IMR-90 (cell line): ENCODE results near the gene VAV3.

Experiments used
- CEBPB ChIP-seq: IDR thresholded peaks from 2 replicates; pipeline ENCODE4 v1.6.1; 2012; ENCODE audit warnings: low read depth, low read length, improper control_type of control experiment
- MAZ ChIP-seq: IDR thresholded peaks from 2 replicates; pipeline ENCODE4 v1.6.1; 2012; ENCODE audit warnings: low read depth, mild to moderate bottlenecking, low read length, improper control_type of control experiment, moderate library complexity, borderline replicate concordance
- MXI1 ChIP-seq: IDR thresholded peaks from 2 replicates; pipeline ENCODE4 v1.6.1; 2012; ENCODE audit warnings: low read depth, mild to moderate bottlenecking, low read length, moderate library complexity, borderline replicate concordance
- POLR2A ChIP-seq: IDR thresholded peaks from 2 replicates; pipeline ENCODE4 v1.6.1; 2012; ENCODE audit warnings: mild to moderate bottlenecking, low read depth, low read length
- RAD21 ChIP-seq: IDR thresholded peaks from 2 replicates; pipeline ENCODE4 v1.6.1; 2012; ENCODE audit warnings: low read length, improper control_type of control experiment
- RFX5 ChIP-seq: IDR thresholded peaks from 2 replicates; pipeline ENCODE4 v1.8.0; 2012; ENCODE audit warnings: low read depth, mild to moderate bottlenecking, low read length, moderate library complexity
- SMC3 ChIP-seq: fragments of 150-350 bp; IDR thresholded peaks from 2 replicates; pipeline ENCODE4 v1.6.1; 2016; ENCODE audit warnings: low read depth, mild to moderate bottlenecking, antibody characterized with exemption, low read length, moderate library complexity
- TF ChIP-seq, protein P1 (sequence below): conservative IDR thresholded peaks from 2 replicates; pipeline ENCODE4 v1.5.1; 2012; ENCODE audit warnings: mild to moderate bottlenecking, low read depth, low read length, improper control_type of control experiment

GRCh38 chr1:107523736-107524135 lies 441.2 kb downstream of the VAV3 start:
- TF ChIP-seq, protein P1, sequence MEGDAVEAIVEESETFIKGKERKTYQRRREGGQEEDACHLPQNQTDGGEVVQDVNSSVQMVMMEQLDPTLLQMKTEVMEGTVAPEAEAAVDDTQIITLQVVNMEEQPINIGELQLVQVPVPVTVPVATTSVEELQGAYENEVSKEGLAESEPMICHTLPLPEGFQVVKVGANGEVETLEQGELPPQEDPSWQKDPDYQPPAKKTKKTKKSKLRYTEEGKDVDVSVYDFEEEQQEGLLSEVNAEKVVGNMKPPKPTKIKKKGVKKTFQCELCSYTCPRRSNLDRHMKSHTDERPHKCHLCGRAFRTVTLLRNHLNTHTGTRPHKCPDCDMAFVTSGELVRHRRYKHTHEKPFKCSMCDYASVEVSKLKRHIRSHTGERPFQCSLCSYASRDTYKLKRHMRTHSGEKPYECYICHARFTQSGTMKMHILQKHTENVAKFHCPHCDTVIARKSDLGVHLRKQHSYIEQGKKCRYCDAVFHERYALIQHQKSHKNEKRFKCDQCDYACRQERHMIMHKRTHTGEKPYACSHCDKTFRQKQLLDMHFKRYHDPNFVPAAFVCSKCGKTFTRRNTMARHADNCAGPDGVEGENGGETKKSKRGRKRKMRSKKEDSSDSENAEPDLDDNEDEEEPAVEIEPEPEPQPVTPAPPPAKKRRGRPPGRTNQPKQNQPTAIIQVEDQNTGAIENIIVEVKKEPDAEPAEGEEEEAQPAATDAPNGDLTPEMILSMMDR: no peak
- TF ChIP-seq CEBPB (no peak), POLR2A (no peak), SMC3 (no peak), MXI1 (no peak), MAZ (no peak), RAD21 (no peak), RFX5 (no peak)
